WTC11 (cell line): Measurements from ENCODE around the gene SLC19A1.

ENCODE experiments used
- SOX15 ChIP-seq: fragments of 250-450 bp; sonication (Bioruptor Pico); IDR thresholded peaks from 2 replicates; pipeline ENCODE4 v1.9.0; 2021; ENCODE audit warnings: mild to moderate bottlenecking
- SP1 ChIP-seq: sonication (generic); formaldehyde crosslinking; conservative IDR thresholded peaks from 2 replicates; pipeline ENCODE4 v1.8.1; 2022; ENCODE audit warnings: missing genetic modification reagents
- TCF7 ChIP-seq: sonication (generic); formaldehyde crosslinking; IDR thresholded peaks from 2 replicates; pipeline ENCODE4 v1.8.0; 2022; ENCODE audit warnings: mild to moderate bottlenecking, low read depth, missing genetic modification reagents, moderate library complexity
- TF ChIP-seq, protein P1 (sequence below): fragments of 200-600 bp; IDR thresholded peaks from 2 replicates; pipeline ENCODE4 v1.8.0; 2022; ENCODE audit warnings: antibody characterized with exemption
- TF ChIP-seq, protein P2 (sequence below): sonication (generic); formaldehyde crosslinking; IDR thresholded peaks from 2 replicates; pipeline ENCODE4 v1.8.1; 2023; ENCODE audit warnings: mild to moderate bottlenecking, missing genetic modification reagents, borderline replicate concordance
- TF ChIP-seq, protein P3 (sequence below): sonication (generic); formaldehyde crosslinking; IDR thresholded peaks from 2 replicates; pipeline ENCODE4 v1.8.0; 2022; ENCODE audit warnings: mild to moderate bottlenecking, missing genetic modification reagents
- TF ChIP-seq, protein P4 (sequence below): sonication (generic); formaldehyde crosslinking; IDR thresholded peaks from 2 replicates; pipeline ENCODE4 v1.8.1; 2023; ENCODE audit warnings: mild to moderate bottlenecking, missing genetic modification reagents
- TF ChIP-seq, protein P5 (sequence below): sonication (generic); formaldehyde crosslinking; IDR thresholded peaks from 2 replicates; pipeline ENCODE4 v1.8.1; 2022; ENCODE audit warnings: low read depth, missing genetic modification reagents, borderline replicate concordance
- TF ChIP-seq, protein P6 (sequence below): sonication (generic); formaldehyde crosslinking; IDR thresholded peaks from 2 replicates; pipeline ENCODE4 v1.8.1; 2023; ENCODE audit warnings: mild to moderate bottlenecking, missing genetic modification reagents, moderate library complexity

DNA sequence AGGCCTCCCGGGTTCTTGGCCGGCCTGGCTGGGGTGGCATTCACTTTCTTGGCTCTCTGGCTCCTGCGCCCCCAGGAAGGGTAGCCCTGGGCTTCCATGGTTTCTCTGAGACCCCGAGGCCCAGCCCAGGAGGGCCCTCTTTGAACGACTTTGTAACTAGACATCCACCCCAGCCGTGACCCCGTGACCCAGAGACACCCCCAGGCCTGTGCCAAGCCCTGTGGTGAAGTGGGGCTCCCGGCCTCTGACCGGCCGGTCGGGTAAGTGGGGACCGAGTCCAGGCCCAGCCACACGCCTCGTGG, 73.3 kb downstream of the SLC19A1 start:
- TF ChIP-seq, protein P1, sequence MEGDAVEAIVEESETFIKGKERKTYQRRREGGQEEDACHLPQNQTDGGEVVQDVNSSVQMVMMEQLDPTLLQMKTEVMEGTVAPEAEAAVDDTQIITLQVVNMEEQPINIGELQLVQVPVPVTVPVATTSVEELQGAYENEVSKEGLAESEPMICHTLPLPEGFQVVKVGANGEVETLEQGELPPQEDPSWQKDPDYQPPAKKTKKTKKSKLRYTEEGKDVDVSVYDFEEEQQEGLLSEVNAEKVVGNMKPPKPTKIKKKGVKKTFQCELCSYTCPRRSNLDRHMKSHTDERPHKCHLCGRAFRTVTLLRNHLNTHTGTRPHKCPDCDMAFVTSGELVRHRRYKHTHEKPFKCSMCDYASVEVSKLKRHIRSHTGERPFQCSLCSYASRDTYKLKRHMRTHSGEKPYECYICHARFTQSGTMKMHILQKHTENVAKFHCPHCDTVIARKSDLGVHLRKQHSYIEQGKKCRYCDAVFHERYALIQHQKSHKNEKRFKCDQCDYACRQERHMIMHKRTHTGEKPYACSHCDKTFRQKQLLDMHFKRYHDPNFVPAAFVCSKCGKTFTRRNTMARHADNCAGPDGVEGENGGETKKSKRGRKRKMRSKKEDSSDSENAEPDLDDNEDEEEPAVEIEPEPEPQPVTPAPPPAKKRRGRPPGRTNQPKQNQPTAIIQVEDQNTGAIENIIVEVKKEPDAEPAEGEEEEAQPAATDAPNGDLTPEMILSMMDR = no peak
- TF ChIP-seq SOX15 (no peak), TCF7 (CRISPR knock-in tag) (no peak), SP1 (CRISPR knock-in tag) (no peak)
- TF ChIP-seq, protein P2, sequence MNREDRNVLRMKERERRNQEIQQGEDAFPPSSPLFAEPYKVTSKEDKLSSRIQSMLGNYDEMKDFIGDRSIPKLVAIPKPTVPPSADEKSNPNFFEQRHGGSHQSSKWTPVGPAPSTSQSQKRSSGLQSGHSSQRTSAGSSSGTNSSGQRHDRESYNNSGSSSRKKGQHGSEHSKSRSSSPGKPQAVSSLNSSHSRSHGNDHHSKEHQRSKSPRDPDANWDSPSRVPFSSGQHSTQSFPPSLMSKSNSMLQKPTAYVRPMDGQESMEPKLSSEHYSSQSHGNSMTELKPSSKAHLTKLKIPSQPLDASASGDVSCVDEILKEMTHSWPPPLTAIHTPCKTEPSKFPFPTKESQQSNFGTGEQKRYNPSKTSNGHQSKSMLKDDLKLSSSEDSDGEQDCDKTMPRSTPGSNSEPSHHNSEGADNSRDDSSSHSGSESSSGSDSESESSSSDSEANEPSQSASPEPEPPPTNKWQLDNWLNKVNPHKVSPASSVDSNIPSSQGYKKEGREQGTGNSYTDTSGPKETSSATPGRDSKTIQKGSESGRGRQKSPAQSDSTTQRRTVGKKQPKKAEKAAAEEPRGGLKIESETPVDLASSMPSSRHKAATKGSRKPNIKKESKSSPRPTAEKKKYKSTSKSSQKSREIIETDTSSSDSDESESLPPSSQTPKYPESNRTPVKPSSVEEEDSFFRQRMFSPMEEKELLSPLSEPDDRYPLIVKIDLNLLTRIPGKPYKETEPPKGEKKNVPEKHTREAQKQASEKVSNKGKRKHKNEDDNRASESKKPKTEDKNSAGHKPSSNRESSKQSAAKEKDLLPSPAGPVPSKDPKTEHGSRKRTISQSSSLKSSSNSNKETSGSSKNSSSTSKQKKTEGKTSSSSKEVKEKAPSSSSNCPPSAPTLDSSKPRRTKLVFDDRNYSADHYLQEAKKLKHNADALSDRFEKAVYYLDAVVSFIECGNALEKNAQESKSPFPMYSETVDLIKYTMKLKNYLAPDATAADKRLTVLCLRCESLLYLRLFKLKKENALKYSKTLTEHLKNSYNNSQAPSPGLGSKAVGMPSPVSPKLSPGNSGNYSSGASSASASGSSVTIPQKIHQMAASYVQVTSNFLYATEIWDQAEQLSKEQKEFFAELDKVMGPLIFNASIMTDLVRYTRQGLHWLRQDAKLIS (CRISPR knock-in tag) = no peak
- TF ChIP-seq, protein P3, sequence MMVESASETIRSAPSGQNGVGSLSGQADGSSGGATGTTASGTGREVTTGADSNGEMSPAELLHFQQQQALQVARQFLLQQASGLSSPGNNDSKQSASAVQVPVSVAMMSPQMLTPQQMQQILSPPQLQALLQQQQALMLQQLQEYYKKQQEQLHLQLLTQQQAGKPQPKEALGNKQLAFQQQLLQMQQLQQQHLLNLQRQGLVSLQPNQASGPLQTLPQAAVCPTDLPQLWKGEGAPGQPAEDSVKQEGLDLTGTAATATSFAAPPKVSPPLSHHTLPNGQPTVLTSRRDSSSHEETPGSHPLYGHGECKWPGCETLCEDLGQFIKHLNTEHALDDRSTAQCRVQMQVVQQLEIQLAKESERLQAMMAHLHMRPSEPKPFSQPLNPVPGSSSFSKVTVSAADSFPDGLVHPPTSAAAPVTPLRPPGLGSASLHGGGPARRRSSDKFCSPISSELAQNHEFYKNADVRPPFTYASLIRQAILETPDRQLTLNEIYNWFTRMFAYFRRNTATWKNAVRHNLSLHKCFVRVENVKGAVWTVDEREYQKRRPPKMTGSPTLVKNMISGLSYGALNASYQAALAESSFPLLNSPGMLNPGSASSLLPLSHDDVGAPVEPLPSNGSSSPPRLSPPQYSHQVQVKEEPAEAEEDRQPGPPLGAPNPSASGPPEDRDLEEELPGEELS (CRISPR knock-in tag) = no peak
- TF ChIP-seq, protein P4, sequence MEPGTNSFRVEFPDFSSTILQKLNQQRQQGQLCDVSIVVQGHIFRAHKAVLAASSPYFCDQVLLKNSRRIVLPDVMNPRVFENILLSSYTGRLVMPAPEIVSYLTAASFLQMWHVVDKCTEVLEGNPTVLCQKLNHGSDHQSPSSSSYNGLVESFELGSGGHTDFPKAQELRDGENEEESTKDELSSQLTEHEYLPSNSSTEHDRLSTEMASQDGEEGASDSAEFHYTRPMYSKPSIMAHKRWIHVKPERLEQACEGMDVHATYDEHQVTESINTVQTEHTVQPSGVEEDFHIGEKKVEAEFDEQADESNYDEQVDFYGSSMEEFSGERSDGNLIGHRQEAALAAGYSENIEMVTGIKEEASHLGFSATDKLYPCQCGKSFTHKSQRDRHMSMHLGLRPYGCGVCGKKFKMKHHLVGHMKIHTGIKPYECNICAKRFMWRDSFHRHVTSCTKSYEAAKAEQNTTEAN (CRISPR knock-in tag) = no peak
- TF ChIP-seq, protein P5, sequence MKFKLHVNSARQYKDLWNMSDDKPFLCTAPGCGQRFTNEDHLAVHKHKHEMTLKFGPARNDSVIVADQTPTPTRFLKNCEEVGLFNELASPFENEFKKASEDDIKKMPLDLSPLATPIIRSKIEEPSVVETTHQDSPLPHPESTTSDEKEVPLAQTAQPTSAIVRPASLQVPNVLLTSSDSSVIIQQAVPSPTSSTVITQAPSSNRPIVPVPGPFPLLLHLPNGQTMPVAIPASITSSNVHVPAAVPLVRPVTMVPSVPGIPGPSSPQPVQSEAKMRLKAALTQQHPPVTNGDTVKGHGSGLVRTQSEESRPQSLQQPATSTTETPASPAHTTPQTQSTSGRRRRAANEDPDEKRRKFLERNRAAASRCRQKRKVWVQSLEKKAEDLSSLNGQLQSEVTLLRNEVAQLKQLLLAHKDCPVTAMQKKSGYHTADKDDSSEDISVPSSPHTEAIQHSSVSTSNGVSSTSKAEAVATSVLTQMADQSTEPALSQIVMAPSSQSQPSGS (CRISPR knock-in tag) = no peak
- TF ChIP-seq, protein P6, sequence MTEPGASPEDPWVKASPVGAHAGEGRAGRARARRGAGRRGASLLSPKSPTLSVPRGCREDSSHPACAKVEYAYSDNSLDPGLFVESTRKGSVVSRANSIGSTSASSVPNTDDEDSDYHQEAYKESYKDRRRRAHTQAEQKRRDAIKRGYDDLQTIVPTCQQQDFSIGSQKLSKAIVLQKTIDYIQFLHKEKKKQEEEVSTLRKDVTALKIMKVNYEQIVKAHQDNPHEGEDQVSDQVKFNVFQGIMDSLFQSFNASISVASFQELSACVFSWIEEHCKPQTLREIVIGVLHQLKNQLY (CRISPR knock-in tag) = no peak
